ACHN (cell line): ENCODE measurements around the gene HEPHL1.
"Not testable (repeated sequence)": the region's sequence is repeated elsewhere in the genome, so short reads cannot be mapped to it uniquely, and the experiment has no call there.

ENCODE experiments used
- DNase-seq: peaks from one replicate; pipeline ENCODE4 v3.0.0-alpha.2; 2015
- in situ Hi-C: cut with HindIII; loops from 2 replicates; pipeline ENCODE4 v1.10.0; 2017; ENCODE audit warnings: low sequenced_read_pairs, low pct_ligation_motif_present, low pct_unique_long_range_greater_than_20kb

Gene HEPHL1

GRCh38 chr11:94141511-94142307, 120.6 kb downstream of the HEPHL1 start:
- in situ Hi-C loops: no loop called here
- DNase-seq: no peak

GRCh38 chr11:94142308-94143281, 121.4 kb downstream of the HEPHL1 start:
- no peak for DNase-seq
- in situ Hi-C loops: no loop called here

- in situ Hi-C loops: no loop called here
- DNase-seq: peak; percentile 13
Observed at GRCh38 chr11:94144216-94144615, 123.1 kb downstream of the HEPHL1 start.

GRCh38 chr11:94144664-94145063, 123.5 kb downstream of the HEPHL1 start:
- no peak for DNase-seq
- in situ Hi-C loops: no loop called here

- in situ Hi-C loops: no loop called here
- no peak for DNase-seq
Observed at GRCh38 chr11:94145431-94145830, 124.3 kb downstream of the HEPHL1 start.

- in situ Hi-C loops: no loop called here
- DNase-seq: no peak
Observed at GRCh38 chr11:94145916-94146315, 124.8 kb downstream of the HEPHL1 start.

GRCh38 chr11:94147433-94147845, 126.3 kb downstream of the HEPHL1 start:
- in situ Hi-C loops: no loop called here
- DNase-seq: no peak

- no peak for DNase-seq
- in situ Hi-C loops: no loop called here
Observed at GRCh38 chr11:94148189-94148588, 127.0 kb downstream of the HEPHL1 start.

- in situ Hi-C loops: no loop called here
- DNase-seq: no peak
Observed at GRCh38 chr11:94149431-94150017, 128.4 kb downstream of the HEPHL1 start.

- in situ Hi-C loops: no loop called here
Observed at GRCh38 chr11:94150056-94150455, 128.9 kb downstream of the HEPHL1 start.

GRCh38 chr11:94150704-94151685, 129.8 kb downstream of the HEPHL1 start:
- in situ Hi-C loops: no loop called here
- no peak for DNase-seq

More at GRCh38 chr11:94150056-94150455, 128.9 kb downstream of the HEPHL1 start:
- DNase-seq: no peak

GRCh38 chr11:94151903-94152677, 130.9 kb downstream of the HEPHL1 start:
- DNase-seq: peak; percentile 76

GRCh38 chr11:94152678-94153065, 131.5 kb downstream of the HEPHL1 start:
- in situ Hi-C loops: no loop called here
- DNase-seq: no peak

More at GRCh38 chr11:94151903-94152677, 130.9 kb downstream of the HEPHL1 start:
- in situ Hi-C loops: no loop called here

GRCh38 chr11:94153320-94153719, 132.2 kb downstream of the HEPHL1 start:
- DNase-seq: no peak
- in situ Hi-C loops: no loop called here

GRCh38 chr11:94154095-94154856, 133.1 kb downstream of the HEPHL1 start:
- in situ Hi-C loops: no loop called here
- no peak for DNase-seq

GRCh38 chr11:94157339-94157738, 136.2 kb downstream of the HEPHL1 start:
- DNase-seq, in situ Hi-C loops: not testable (repeated sequence)
